Chondrocyte (in vitro differentiated cells): Measurements from ENCODE around the gene GPRC5C. TPM values are rescaled to one million over a fixed set of nuclear protein-coding genes. Genes with fewer than 3 reads are reported as not detected.

Experiments
- DNase-seq: peaks from one replicate; pipeline ENCODE4 v3.0.0; 2021; ENCODE audit warnings: mixed read lengths, low spot score
- H3K27ac Mint-ChIP-seq: one replicate; pipeline ENCODE4 v1.8.0; 2021; ENCODE audit warnings: mild to moderate bottlenecking, moderate library complexity, mixed read lengths; ENCODE audit not compliant: unreplicated experiment
- H3K27me3 Mint-ChIP-seq: 2 replicates; pipeline ENCODE4 v1.8.0; 2021; ENCODE audit warnings: low read depth, mixed read lengths
- H3K36me3 Mint-ChIP-seq: 2 replicates; pipeline ENCODE4 v1.8.0; 2021; ENCODE audit warnings: low read depth, mixed read lengths
- H3K4me1 Mint-ChIP-seq: 2 replicates; pipeline ENCODE4 v1.8.0; 2021; ENCODE audit warnings: low read depth, mild to moderate bottlenecking, mixed read lengths
- H3K4me3 Mint-ChIP-seq: one replicate; pipeline ENCODE4 v1.8.0; 2021; ENCODE audit warnings: mild to moderate bottlenecking, moderate library complexity, mixed read lengths; ENCODE audit not compliant: unreplicated experiment
- H3K9me3 Mint-ChIP-seq: 2 replicates; pipeline ENCODE4 v1.8.0; 2021; ENCODE audit warnings: low read depth, mixed read lengths
- total RNA-seq: library from RNA; stranded (reverse); gene quantifications from 3 replicates; pipeline ENCODE4 v1.2.1, GENCODE V29; 2021
- TF ChIP-seq, protein P1 (sequence below): fragments of 200-600 bp; sonication (generic); IDR thresholded peaks from 2 replicates; pipeline ENCODE4 v1.5.0; 2021; ENCODE audit warnings: antibody characterized with exemption, mild to moderate bottlenecking, moderate library complexity

The GPRC5C gene
- total RNA-seq, 1 donor from 2014 or later, result 47.8 TPM

DNA sequence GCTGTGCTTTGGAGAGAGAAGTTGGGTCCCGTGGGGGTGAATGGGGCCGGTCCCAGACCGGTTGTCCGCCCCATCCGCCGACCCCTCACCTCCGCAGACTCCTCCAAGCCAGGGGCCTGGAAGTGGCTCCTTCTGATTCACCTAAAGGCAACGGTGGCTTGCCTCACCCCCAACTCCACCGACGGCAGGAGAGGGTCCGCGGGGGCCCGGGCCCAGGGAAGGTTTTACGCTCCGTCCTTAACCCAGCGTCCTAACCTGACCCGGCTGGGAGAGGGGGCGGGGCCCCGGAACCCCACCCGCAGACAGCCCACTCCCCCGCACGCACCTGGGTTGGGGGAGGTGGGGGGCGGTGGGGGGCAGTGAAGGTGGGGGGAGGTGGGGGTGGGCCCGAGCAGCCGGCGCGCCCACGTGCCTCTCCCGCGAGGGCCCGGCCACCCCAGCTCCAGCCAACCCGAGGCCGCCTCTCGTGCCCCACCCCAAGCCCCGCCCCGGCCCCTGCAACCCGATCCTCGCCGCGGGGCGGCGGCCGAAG lies 21.8 kb downstream of the GPRC5C start:
- TF ChIP-seq, protein P1, sequence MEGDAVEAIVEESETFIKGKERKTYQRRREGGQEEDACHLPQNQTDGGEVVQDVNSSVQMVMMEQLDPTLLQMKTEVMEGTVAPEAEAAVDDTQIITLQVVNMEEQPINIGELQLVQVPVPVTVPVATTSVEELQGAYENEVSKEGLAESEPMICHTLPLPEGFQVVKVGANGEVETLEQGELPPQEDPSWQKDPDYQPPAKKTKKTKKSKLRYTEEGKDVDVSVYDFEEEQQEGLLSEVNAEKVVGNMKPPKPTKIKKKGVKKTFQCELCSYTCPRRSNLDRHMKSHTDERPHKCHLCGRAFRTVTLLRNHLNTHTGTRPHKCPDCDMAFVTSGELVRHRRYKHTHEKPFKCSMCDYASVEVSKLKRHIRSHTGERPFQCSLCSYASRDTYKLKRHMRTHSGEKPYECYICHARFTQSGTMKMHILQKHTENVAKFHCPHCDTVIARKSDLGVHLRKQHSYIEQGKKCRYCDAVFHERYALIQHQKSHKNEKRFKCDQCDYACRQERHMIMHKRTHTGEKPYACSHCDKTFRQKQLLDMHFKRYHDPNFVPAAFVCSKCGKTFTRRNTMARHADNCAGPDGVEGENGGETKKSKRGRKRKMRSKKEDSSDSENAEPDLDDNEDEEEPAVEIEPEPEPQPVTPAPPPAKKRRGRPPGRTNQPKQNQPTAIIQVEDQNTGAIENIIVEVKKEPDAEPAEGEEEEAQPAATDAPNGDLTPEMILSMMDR, result no peak
- Mint-ChIP-seq H3K36me3 (no peaks in the 10 kb centered on the region), H3K4me1 (peaks cover 47% of the 10 kb centered on the region), H3K27me3 (peaks cover 11% of the 10 kb centered on the region), H3K9me3 (no peaks in the 10 kb centered on the region), H3K4me3 (peak overlapping the region; percentile 36), H3K27ac (no peak overlapping the region)
- no peak for DNase-seq

DNA sequence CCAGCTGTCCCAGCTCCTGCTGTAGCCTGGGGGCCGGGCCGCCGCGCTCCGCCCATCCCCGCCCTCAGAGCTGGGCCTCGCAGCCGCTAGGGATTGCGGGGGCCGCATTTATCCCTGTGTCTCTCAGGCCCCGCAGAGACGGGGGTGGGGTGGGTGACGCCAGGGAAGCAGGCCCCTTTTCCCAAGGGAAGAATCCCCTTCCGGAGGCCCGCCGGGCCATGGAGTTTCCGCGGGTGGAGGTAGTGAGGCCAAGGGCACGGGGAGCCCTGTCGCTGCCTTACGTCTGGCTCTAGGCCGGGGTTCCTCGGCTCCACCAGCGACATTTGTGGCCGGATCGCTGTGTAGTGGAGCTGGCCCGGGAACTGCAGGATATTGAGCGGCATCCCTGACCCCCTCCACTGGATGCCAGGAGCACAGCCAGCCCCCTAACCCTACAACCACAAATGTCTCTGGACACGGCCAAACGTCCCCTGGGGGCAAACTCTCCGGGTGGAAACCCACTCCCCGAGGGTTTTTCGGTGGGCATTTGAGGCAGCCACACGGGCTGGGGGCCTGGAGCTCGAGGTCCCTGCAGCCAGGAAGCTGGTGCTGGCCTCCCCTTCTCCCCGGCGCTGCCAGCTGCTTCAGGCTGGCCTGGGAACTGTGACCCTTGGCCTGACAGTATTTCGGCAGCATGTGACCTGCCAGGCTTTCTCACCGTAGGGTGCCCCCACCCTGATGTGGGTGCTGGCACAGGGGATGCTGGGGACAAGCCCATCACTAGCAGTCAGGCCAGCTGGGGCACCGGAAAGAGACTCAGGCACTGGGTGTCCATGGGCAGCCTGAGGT lies 22.5 kb downstream of the GPRC5C start:
- Mint-ChIP-seq H3K4me3 (peak overlapping the region; percentile 53), H3K27ac (peak overlapping the region; percentile 51), H3K4me1 (peaks cover 40% of the 10 kb centered on the region), H3K27me3 (peaks cover 16% of the 10 kb centered on the region), H3K36me3 (no peaks in the 10 kb centered on the region), H3K9me3 (no peaks in the 10 kb centered on the region)
- TF ChIP-seq, protein P1, result peak; percentile 28
- no peak for DNase-seq

DNA sequence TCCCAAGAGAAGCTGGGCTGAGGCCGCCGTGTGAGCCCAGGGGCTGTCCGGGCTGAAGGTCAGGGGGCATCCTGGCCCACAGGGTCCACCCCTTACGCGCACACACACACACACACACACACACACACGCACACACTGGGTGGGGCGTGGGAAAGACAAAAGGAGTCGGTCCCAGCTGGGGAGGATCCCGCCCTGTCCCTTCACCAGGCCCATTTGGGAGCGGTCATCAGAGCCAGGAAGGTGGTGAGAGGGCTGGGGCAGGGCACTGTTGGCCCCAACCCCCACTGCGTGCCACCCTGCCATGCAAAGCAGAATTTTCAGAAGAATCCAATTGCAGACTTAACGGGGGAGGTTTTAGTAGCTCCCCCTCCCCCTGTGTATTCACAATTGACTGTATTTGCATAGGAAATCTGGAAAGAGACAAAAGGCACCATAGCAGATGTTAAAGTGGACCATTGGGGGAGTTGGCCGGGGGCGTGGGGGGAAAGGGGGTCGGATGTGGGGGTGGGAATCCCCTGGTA lies 23.2 kb downstream of the GPRC5C start:
- TF ChIP-seq, protein P1, result no peak

DNA sequence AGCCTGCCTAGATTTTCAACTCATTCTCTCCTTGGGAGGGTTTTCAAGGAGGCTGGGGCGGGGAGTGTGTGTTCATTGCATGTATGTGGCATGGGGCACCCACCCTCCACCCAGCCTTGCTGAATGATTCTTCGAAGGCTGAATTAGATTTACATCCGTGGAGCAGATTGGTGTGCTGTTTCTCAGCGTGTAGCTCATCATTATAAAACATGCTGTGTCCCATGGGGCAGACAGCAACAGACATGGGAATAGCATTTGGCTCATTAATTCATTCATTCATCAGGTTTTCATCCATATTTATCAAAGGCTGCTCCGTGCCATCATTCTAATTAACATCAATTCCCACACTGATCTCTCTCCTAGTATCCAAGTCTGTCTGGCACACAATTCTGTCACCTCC lies 23.9 kb downstream of the GPRC5C start:
- Mint-ChIP-seq H3K4me1 (peaks cover 29% of the 10 kb centered on the region), H3K27ac (no peak overlapping the region), H3K27me3 (peaks cover 19% of the 10 kb centered on the region), H3K9me3 (no peaks in the 10 kb centered on the region), H3K4me3 (no peak overlapping the region), H3K36me3 (no peaks in the 10 kb centered on the region)
- DNase-seq, result no peak
- TF ChIP-seq, protein P1, result no peak

More for the DNA sequence above, 23.2 kb downstream of the GPRC5C start:
- Mint-ChIP-seq H3K4me3 (no peak overlapping the region), H3K4me1 (peaks cover 35% of the 10 kb centered on the region), H3K27ac (no peak overlapping the region), H3K27me3 (peaks cover 17% of the 10 kb centered on the region), H3K9me3 (no peaks in the 10 kb centered on the region), H3K36me3 (no peaks in the 10 kb centered on the region)
- DNase-seq, result no peak

DNA sequence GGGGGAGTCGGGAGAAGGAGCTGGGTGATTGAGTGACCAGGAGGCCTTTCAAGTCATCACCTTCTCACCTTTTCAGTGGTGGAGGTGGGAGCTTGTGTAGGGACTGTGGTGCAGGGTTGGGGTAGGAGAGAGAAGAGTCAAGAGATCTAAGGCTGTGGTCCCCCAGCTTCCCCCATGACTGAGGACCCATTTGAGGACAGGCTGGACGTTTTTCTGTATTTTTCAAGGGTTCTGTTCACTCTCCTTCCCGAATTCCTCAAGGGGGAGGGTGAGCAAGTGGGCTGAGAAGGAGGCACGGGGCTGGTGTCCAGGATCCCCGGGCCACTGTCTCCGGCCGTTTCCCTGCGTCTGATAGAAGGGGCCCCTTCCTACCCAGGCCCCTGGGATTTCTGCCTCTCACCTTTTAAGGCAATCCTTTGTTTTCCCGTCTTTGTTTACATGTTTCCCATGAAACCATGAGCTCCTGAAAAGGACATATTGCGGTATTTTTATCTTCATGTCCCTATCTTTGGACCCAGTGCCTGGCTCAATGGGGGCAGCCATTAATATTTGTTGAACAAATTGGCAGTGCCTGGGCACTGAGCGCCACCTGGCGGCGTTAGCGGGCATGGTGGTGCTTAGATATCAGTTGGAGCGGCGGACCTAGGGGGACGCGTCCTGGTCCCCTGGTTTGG lies 25.4 kb downstream of the GPRC5C start:
- peaks cover 25% of the 10 kb centered on the region for H3K4me1 Mint-ChIP-seq
- no peak for DNase-seq
- TF ChIP-seq, protein P1, result peak; percentile 100
- H3K9me3 Mint-ChIP-seq, result no peaks in the 10 kb centered on the region
- H3K4me3 Mint-ChIP-seq, result no peak overlapping the region
- peaks cover 22% of the 10 kb centered on the region for H3K27me3 Mint-ChIP-seq
- H3K27ac Mint-ChIP-seq, result peak overlapping the region; percentile 32
- H3K36me3 Mint-ChIP-seq, result no peaks in the 10 kb centered on the region
